Parathyroid adenoma (tissue), 2 donors: ENCODE data around the gene GSTA4.

ENCODE experiments used
- H2AFZ ChIP-seq: fragments of 300-600 bp; sonication (generic); one replicate; pipeline ENCODE4 v1.7.0; 2017; ENCODE audit warnings: antibody characterized with exemption, mild to moderate bottlenecking
- H3K27ac ChIP-seq: fragments of 300-600 bp; sonication (generic); one replicate; pipeline ENCODE4 v1.7.0; 2017
- H3K27me3 ChIP-seq: fragments of 300-600 bp; sonication (generic); one replicate; pipeline ENCODE4 v1.7.0; 2017; ENCODE audit warnings: low read length; ENCODE audit not compliant: control insufficient read depth, insufficient read depth
- H3K36me3 ChIP-seq: fragments of 300-600 bp; sonication (generic); one replicate; pipeline ENCODE4 v1.7.0; 2017; ENCODE audit warnings: low read length; ENCODE audit not compliant: control insufficient read depth, insufficient read depth
- H3K4me1 ChIP-seq: fragments of 300-600 bp; sonication (generic); one replicate; pipeline ENCODE4 v1.7.0; 2017; ENCODE audit warnings: control low read depth
- H3K4me2 ChIP-seq: fragments of 300-600 bp; sonication (generic); one replicate; pipeline ENCODE4 v1.7.0; 2017; ENCODE audit warnings: low read length
- H3K4me3 ChIP-seq: fragments of 300-600 bp; sonication (generic); one replicate; pipeline ENCODE4 v1.7.0; 2017; ENCODE audit warnings: low read depth, low read length
- H3K79me2 ChIP-seq: fragments of 300-600 bp; sonication (generic); one replicate; pipeline ENCODE4 v1.7.0; 2017; ENCODE audit warnings: control low read depth
- H3K9ac ChIP-seq: fragments of 300-600 bp; sonication (generic); one replicate; pipeline ENCODE4 v1.7.0; 2017; ENCODE audit warnings: mild to moderate bottlenecking
- H3K9me3 ChIP-seq: fragments of 300-600 bp; sonication (generic); one replicate; pipeline ENCODE4 v1.7.0; 2017; ENCODE audit warnings: low read length; ENCODE audit not compliant: control insufficient read depth
- TF ChIP-seq, protein P1 (sequence below): fragments of 300-600 bp; sonication (generic); IDR thresholded peaks from one replicate; pipeline ENCODE4 v1.7.0; 2017; ENCODE audit warnings: antibody characterized with exemption, mild to moderate bottlenecking
- donor health status: primary hyperparathyroidism.

Gene GSTA4

GRCh38 chr6:53015486-53015885, 20.4 kb upstream of the GSTA4 start:
- no peaks in the 10 kb centered on the region for H3K79me2 ChIP-seq
- no peaks in the 10 kb centered on the region for H3K27me3 ChIP-seq
- H3K36me3 ChIP-seq = no peaks in the 10 kb centered on the region
- TF ChIP-seq, protein P1, sequence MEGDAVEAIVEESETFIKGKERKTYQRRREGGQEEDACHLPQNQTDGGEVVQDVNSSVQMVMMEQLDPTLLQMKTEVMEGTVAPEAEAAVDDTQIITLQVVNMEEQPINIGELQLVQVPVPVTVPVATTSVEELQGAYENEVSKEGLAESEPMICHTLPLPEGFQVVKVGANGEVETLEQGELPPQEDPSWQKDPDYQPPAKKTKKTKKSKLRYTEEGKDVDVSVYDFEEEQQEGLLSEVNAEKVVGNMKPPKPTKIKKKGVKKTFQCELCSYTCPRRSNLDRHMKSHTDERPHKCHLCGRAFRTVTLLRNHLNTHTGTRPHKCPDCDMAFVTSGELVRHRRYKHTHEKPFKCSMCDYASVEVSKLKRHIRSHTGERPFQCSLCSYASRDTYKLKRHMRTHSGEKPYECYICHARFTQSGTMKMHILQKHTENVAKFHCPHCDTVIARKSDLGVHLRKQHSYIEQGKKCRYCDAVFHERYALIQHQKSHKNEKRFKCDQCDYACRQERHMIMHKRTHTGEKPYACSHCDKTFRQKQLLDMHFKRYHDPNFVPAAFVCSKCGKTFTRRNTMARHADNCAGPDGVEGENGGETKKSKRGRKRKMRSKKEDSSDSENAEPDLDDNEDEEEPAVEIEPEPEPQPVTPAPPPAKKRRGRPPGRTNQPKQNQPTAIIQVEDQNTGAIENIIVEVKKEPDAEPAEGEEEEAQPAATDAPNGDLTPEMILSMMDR = no peak
- H3K4me1 ChIP-seq = peaks cover 10% of the 10 kb centered on the region
- H3K4me2 ChIP-seq = no peak overlapping the region
- no peak overlapping the region for H2AFZ ChIP-seq
- H3K27ac ChIP-seq = no peak overlapping the region
- no peak overlapping the region for H3K4me3 ChIP-seq
- H3K9ac ChIP-seq = no peak overlapping the region
- H3K9me3 ChIP-seq = no peaks in the 10 kb centered on the region

DNA sequence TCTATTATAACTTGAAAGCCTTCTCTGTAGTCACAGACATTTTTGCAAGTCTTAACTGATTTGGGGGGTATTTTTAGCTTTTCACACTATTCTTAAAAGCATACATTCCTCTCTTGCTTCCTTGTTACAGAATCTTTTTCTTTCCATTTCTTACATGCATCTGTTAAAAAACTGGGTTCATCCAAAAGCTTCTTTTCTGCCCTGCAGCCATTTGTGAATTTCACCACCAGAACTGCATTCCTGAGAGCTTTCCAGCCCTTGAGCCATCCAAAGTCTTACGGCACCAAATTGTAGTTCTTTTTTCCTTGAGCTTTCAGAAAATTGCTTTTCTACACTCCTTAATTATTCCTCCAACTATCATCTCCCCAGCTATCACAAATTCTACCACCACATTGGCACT, 19.7 kb upstream of the GSTA4 start:
- Histone ChIP-seq H3K9ac (no peak overlapping the region), H3K27ac (no peak overlapping the region), H2AFZ (no peak overlapping the region), H3K36me3 (no peaks in the 10 kb centered on the region), H3K4me3 (no peak overlapping the region), H3K27me3 (no peaks in the 10 kb centered on the region), H3K4me1 (peaks cover 10% of the 10 kb centered on the region), H3K79me2 (no peaks in the 10 kb centered on the region), H3K4me2 (no peak overlapping the region), H3K9me3 (no peaks in the 10 kb centered on the region)
- TF ChIP-seq, protein P1 = no peak

GRCh38 chr6:53014063-53014462, 19.0 kb upstream of the GSTA4 start:
- no peak overlapping the region for H2AFZ ChIP-seq
- no peak overlapping the region for H3K9ac ChIP-seq
- TF ChIP-seq, protein P1 = no peak
- H3K27me3 ChIP-seq = no peaks in the 10 kb centered on the region
- no peak overlapping the region for H3K27ac ChIP-seq
- H3K9me3 ChIP-seq = no peaks in the 10 kb centered on the region
- H3K36me3 ChIP-seq = no peaks in the 10 kb centered on the region
- peaks cover 10% of the 10 kb centered on the region for H3K4me1 ChIP-seq
- H3K4me2 ChIP-seq = no peak overlapping the region
- no peak overlapping the region for H3K4me3 ChIP-seq
- H3K79me2 ChIP-seq = no peaks in the 10 kb centered on the region

DNA sequence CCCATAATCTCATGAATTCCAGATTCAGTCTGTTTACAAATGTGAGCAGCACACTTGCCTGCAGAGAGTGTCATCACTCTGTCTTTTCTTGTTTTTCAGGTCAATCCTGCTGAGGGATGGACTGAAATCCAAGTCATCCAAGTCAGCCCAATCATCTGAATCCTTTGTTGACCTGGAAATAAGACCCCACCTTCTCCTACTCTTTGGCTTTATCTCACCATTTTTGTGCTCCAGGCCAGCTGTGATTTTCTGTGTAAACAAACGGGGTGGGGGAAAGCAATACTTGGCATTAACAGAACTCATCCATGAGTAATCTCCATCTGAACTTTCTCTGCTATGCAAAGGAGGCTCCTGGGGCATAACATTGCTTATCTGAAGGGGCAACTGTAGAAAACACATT, 16.9 kb upstream of the GSTA4 start:
- TF ChIP-seq, protein P1 = no peak
- Histone ChIP-seq H3K79me2 (no peaks in the 10 kb centered on the region), H3K4me3 (no peak overlapping the region), H3K27me3 (no peaks in the 10 kb centered on the region), H3K4me1 (peaks cover 10% of the 10 kb centered on the region), H3K9me3 (no peaks in the 10 kb centered on the region), H3K4me2 (no peak overlapping the region), H3K36me3 (no peaks in the 10 kb centered on the region), H3K27ac (peak overlapping the region; percentile 30), H3K9ac (no peak overlapping the region), H2AFZ (no peak overlapping the region)

DNA sequence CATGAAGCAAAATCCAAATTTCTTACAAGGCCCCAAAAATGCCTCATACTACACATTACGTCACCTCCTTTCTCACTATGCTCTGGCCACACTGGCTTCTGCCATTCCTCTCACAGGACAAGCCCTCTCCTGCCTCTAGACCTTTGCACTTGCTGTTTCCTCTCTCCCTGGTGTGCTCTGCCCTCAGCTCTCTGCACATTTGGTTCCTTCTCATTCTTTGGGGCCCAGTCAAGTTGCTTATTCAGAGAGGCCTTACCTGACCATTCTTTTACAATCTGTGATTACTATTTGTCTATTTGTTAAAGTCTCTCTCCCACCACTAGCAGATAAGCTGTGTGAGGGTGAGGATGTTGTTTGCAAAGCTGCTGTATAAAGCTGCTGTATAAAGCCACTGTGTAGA, 15.4 kb upstream of the GSTA4 start:
- no peaks in the 10 kb centered on the region for H3K27me3 ChIP-seq
- H3K36me3 ChIP-seq = no peaks in the 10 kb centered on the region
- H3K9me3 ChIP-seq = no peaks in the 10 kb centered on the region
- no peak overlapping the region for H3K9ac ChIP-seq
- TF ChIP-seq, protein P1 = no peak
- no peak overlapping the region for H3K4me2 ChIP-seq
- no peak overlapping the region for H3K4me3 ChIP-seq
- no peak overlapping the region for H3K27ac ChIP-seq
- no peaks in the 10 kb centered on the region for H3K79me2 ChIP-seq
- no peak overlapping the region for H2AFZ ChIP-seq
- H3K4me1 ChIP-seq = peaks cover 10% of the 10 kb centered on the region
